IMR-90 (cell line): ENCODE data around the gene SELENOP. TPM values are rescaled to one million over a fixed set of nuclear protein-coding genes. Genes with fewer than 3 reads are reported as not detected.

ENCODE experiments used
- ATAC-seq: fragments of 200-7000 bp; cut with Tn5 transposase; 2 replicates; pipeline ENCODE4 v1.9.1; 2020; ENCODE audit warnings: low read depth, mild to moderate bottlenecking, moderate library complexity
- BruUV-seq: library from RNA; stranded (reverse); fragments of 400-500 nt; replicated peaks from 2 replicates; lab custom pipeline; 2021; lab: Mats Ljungman, UMichigan
- CTCF ChIA-PET: fragments of 300-600 bp; formaldehyde crosslinking; extraction: SDS; loops from one replicate; lab custom pipeline; 2021; ENCODE audit warnings: antibody characterized with exemption; lab: Yijun Ruan, JAX
- POLR2A ChIA-PET: fragments of 300-600 bp; sonication (Branson Sonifier 250); formaldehyde crosslinking; loops from one replicate; lab custom pipeline; 2022; ENCODE audit warnings: antibody characterized with exemption; ENCODE audit not compliant: unreplicated experiment; lab: Charles Lee
- DNase-seq: peaks from one replicate; pipeline ENCODE4 v3.0.0; 2013
- H2AFZ ChIP-seq: replicated peaks from 2 replicates; pipeline ENCODE3; 2013; ENCODE audit warnings: low read length, mild to moderate bottlenecking; ENCODE audit not compliant: poor library complexity
- H2AK5ac ChIP-seq: 2 replicates; pipeline ENCODE4 v1.6.1; 2013; ENCODE audit warnings: low read depth, low read length, inconsistent platforms
- H2AK9ac ChIP-seq: replicated peaks from 2 replicates; pipeline ENCODE3; 2013; ENCODE audit warnings: mild to moderate bottlenecking, low read depth, low read length, moderate library complexity; ENCODE audit not compliant: poor library complexity
- H2BK120ac ChIP-seq: 2 replicates; pipeline ENCODE4 v1.6.1; 2013; ENCODE audit warnings: low read depth, low read length, inconsistent platforms
- H2BK15ac ChIP-seq: 3 replicates; pipeline ENCODE4 v1.6.1; 2013; ENCODE audit warnings: low read depth, low read length, inconsistent platforms
- H2BK20ac ChIP-seq: 2 replicates; pipeline ENCODE4 v1.6.1; 2013; ENCODE audit warnings: low read depth, mild to moderate bottlenecking, inconsistent platforms, low read length, moderate library complexity
- H2BK5ac ChIP-seq: 2 replicates; pipeline ENCODE4 v1.6.1; 2013; ENCODE audit warnings: mild to moderate bottlenecking, low read depth, low read length, inconsistent platforms; ENCODE audit not compliant: poor library complexity, severe bottlenecking
- H3K14ac ChIP-seq: replicated peaks from 2 replicates; pipeline ENCODE4 v1.6.1; 2013; ENCODE audit warnings: low read depth, low read length, inconsistent platforms
- H3K18ac ChIP-seq: 2 replicates; pipeline ENCODE4 v1.6.1; 2013; ENCODE audit warnings: low read depth, low read length, control low read depth
- H3K23ac ChIP-seq: 2 replicates; pipeline ENCODE4 v1.6.1; 2013; ENCODE audit warnings: low read depth, low read length, inconsistent platforms
- H3K27ac ChIP-seq: 2 replicates; pipeline ENCODE4 v1.5.1; 2013; ENCODE audit warnings: mild to moderate bottlenecking, control low read depth, low read length; ENCODE audit not compliant: insufficient read depth
- H3K27me3 ChIP-seq: 2 replicates; pipeline ENCODE4 v1.6.1; 2013; ENCODE audit warnings: low read length; ENCODE audit not compliant: control insufficient read depth, insufficient read depth
- H3K36me3 ChIP-seq: 2 replicates; pipeline ENCODE4 v1.6.1; 2013; ENCODE audit warnings: low read length, mixed read lengths; ENCODE audit not compliant: control insufficient read depth, insufficient read depth
- H3K4ac ChIP-seq: 2 replicates; pipeline ENCODE4 v1.6.1; 2013; ENCODE audit warnings: low read depth, low read length, inconsistent platforms
- H3K4me1 ChIP-seq: 2 replicates; pipeline ENCODE4 v1.6.1; 2013; ENCODE audit warnings: low read length, mixed read lengths; ENCODE audit not compliant: control insufficient read depth, insufficient read depth
- H3K4me2 ChIP-seq: 2 replicates; pipeline ENCODE4 v1.6.1; 2013; ENCODE audit warnings: low read depth, mild to moderate bottlenecking, control low read depth, low read length, moderate library complexity
- H3K4me3 ChIP-seq: 2 replicates; pipeline ENCODE4 v1.5.1; 2013; ENCODE audit warnings: low read depth, mild to moderate bottlenecking, control low read depth, low read length, moderate library complexity; ENCODE audit not compliant: insufficient read depth
- H3K56ac ChIP-seq: 2 replicates; pipeline ENCODE4 v1.6.1; 2013; ENCODE audit warnings: low read length, inconsistent platforms; ENCODE audit not compliant: insufficient read depth; ENCODE audit errors: extremely low read depth
- H3K79me1 ChIP-seq, 2 experiments: 2 replicates each; pipeline ENCODE4 v1.6.1; 2013; ENCODE audit warnings: low read length in 2 of 2, inconsistent platforms in 1 of 2, low read depth in 1 of 2
- H3K9ac ChIP-seq: 2 replicates; pipeline ENCODE4 v1.6.1; 2013; ENCODE audit warnings: low read depth, low read length, control low read depth
- H3K9me1 ChIP-seq: 2 replicates; pipeline ENCODE4 v1.6.1; 2013; ENCODE audit warnings: low read length, inconsistent platforms; ENCODE audit not compliant: insufficient read depth
- H3K9me3 ChIP-seq: 2 replicates; pipeline ENCODE4 v1.6.1; 2013; ENCODE audit warnings: low read length; ENCODE audit not compliant: control insufficient read depth, insufficient read depth
- H4K20me1 ChIP-seq: 2 replicates; pipeline ENCODE4 v1.6.1; 2013; ENCODE audit warnings: low read length, inconsistent platforms; ENCODE audit not compliant: insufficient read depth
- H4K5ac ChIP-seq: 2 replicates; pipeline ENCODE4 v1.6.1; 2013; ENCODE audit warnings: mild to moderate bottlenecking, low read depth, low read length, control low read depth
- H4K8ac ChIP-seq, 2 experiments: 2 replicates each; pipeline ENCODE4 v1.6.1; 2013; ENCODE audit warnings: low read depth in 2 of 2, low read length in 2 of 2, control low read depth in 1 of 2, inconsistent platforms in 1 of 2
- H4K91ac ChIP-seq: 2 replicates; pipeline ENCODE4 v1.6.1; 2013; ENCODE audit warnings: low read depth, low read length, inconsistent platforms; ENCODE audit not compliant: insufficient read depth
- CEBPB ChIP-seq: IDR thresholded peaks from 2 replicates; pipeline ENCODE4 v1.6.1; 2012; ENCODE audit warnings: low read depth, low read length, improper control_type of control experiment
- CHD1 ChIP-seq: IDR thresholded peaks from 2 replicates; pipeline ENCODE4 v1.6.1; 2012; ENCODE audit warnings: low read depth, low read length, improper control_type of control experiment
- CTCF ChIP-seq: conservative IDR thresholded peaks from 2 replicates; pipeline ENCODE4 v1.5.1; 2012; ENCODE audit warnings: mild to moderate bottlenecking, low read depth, low read length, improper control_type of control experiment
- RAD21 ChIP-seq: IDR thresholded peaks from 2 replicates; pipeline ENCODE4 v1.6.1; 2012; ENCODE audit warnings: low read length, improper control_type of control experiment
- RFX5 ChIP-seq: IDR thresholded peaks from 2 replicates; pipeline ENCODE4 v1.8.0; 2012; ENCODE audit warnings: low read depth, mild to moderate bottlenecking, low read length, moderate library complexity
- SMC3 ChIP-seq: fragments of 150-350 bp; IDR thresholded peaks from 2 replicates; pipeline ENCODE4 v1.6.1; 2016; ENCODE audit warnings: low read depth, mild to moderate bottlenecking, antibody characterized with exemption, low read length, moderate library complexity
- USF2 ChIP-seq: fragments of 150-350 bp; IDR thresholded peaks from 2 replicates; pipeline ENCODE4 v1.6.1; 2017; ENCODE audit warnings: mild to moderate bottlenecking, antibody characterized with exemption, low read length, low read depth
- WGBS, 2 experiments: methylation state at CpG; one replicate each; pipeline versions ENCODE4 v1.1.5 to v1.1.7; 2013; ENCODE audit warnings: missing lambda C conversion rate in 2 of 2; ENCODE audit not compliant: insufficient read length in 1 of 2; ENCODE audit errors: extremely low coverage in 2 of 2; 5-methylcytosine and 5-hydroxymethylcytosine counted together
- dilution Hi-C: fragments of 300-500 bp; cut with HindIII; formaldehyde crosslinking; loops from one replicate; pipeline ENCODE4 v1.14.3; 2018; ENCODE audit warnings: low sequenced_read_pairs; ENCODE audit not compliant: unreplicated experiment
- in situ Hi-C: fragments of 300-500 bp; cut with MboI; formaldehyde crosslinking; loops from 3 replicates; pipeline ENCODE4 v1.14.3; 2019; ENCODE audit warnings: low sequenced_read_pairs, inconsistent platforms, mixed read lengths
- intact Hi-C: fragments of 100-400 bp; cut with micrococcal nuclease; formaldehyde crosslinking; loops from 2 replicates; pipeline ENCODE4 v1.10.0; 2022
- polyA plus RNA-seq, 3 experiments: library from polyadenylated mRNA; depleted of rRNA; stranded (reverse); fragments of >200 nt; gene quantifications; 2 replicates each; pipeline ENCODE4 v1.2.3, GENCODE V29; 2012; ENCODE audit warnings: low replicate concordance in 1 of 3
- total RNA-seq: library from RNA; depleted of rRNA; stranded (reverse); fragments of >200 nt; gene quantifications from 2 replicates; pipeline ENCODE4 v1.2.3, GENCODE V29; 2012
- TF ChIP-seq, protein P1 (sequence below): fragments of 150-350 bp; IDR thresholded peaks from 2 replicates; pipeline ENCODE4 v1.6.1; 2016; ENCODE audit warnings: low read depth, mild to moderate bottlenecking, low read length, moderate library complexity, borderline replicate concordance

The SELENOP gene
- total and polyA plus RNA-seq, 2 of the 4 experiments (the other 2 are of a cell fraction): 0.55 to 1.1 TPM

GRCh38 chr5:42832060-42832459 lies 20.4 kb upstream of the SELENOP start:
- Histone ChIP-seq H3K14ac (no peak overlapping the region), H3K27me3 (0 out of 2 replicates have a peak, but pooled peaks cover 2% of the 10 kb centered on the region), H2BK15ac (no peak overlapping the region), H3K4ac (no peak overlapping the region), H4K5ac (no peak overlapping the region), H2BK20ac (no peak overlapping the region), H4K8ac (no peak overlapping the region), H2BK5ac (no peak overlapping the region), H4K91ac (no peak overlapping the region), H3K4me1 (no peaks in the 10 kb centered on the region), H4K20me1 (no peaks in the 10 kb centered on the region), H2BK120ac (no peak overlapping the region), H2AK9ac (no peak overlapping the region), H3K56ac (no peak overlapping the region), H3K9me3 (no peaks in the 10 kb centered on the region), H2AFZ (no peak overlapping the region), H2AK5ac (no peak overlapping the region), H3K4me2 (no peak overlapping the region), H3K9ac (no peak overlapping the region), H3K36me3 (no peaks in the 10 kb centered on the region), H3K4me3 (no peak overlapping the region), H3K18ac (no peak overlapping the region), H3K9me1 (no peaks in the 10 kb centered on the region; the same call in 1 of the 2 replicates), H3K79me1 (no peaks in the 10 kb centered on the region), H3K27ac (no peak overlapping the region), H3K23ac (no peak overlapping the region)
- no peak for DNase-seq
- no peak for TF ChIP-seq CTCF
- TF ChIP-seq RAD21: no peak
- no peak for TF ChIP-seq CEBPB
- TF ChIP-seq SMC3: no peak
- TF ChIP-seq, protein P1, sequence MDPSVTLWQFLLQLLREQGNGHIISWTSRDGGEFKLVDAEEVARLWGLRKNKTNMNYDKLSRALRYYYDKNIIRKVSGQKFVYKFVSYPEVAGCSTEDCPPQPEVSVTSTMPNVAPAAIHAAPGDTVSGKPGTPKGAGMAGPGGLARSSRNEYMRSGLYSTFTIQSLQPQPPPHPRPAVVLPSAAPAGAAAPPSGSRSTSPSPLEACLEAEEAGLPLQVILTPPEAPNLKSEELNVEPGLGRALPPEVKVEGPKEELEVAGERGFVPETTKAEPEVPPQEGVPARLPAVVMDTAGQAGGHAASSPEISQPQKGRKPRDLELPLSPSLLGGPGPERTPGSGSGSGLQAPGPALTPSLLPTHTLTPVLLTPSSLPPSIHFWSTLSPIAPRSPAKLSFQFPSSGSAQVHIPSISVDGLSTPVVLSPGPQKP: no peak
- no peak for TF ChIP-seq USF2
- no peak for TF ChIP-seq CHD1
- TF ChIP-seq RFX5: no peak
- in situ Hi-C loops: no loop called here
- intact Hi-C loops: loop anchor here (10.0 kb wide), 1 partner anchor 1163 kb away; no protein-coding TSS in a partner anchor
- dilution Hi-C loops: no loop called here
- ChIA-PET CTCF (no interaction called here), POLR2A (no interaction called here)
- BruUV-seq: no TSS peak
- ATAC-seq: no peak
- no CpG with 5 or more reads among the region's 5 CpGs for WGBS, 2 experiments
